ENCODE data around the gene TRAF3IP3. TPM values are rescaled to one million over a fixed set of nuclear protein-coding genes. Genes with fewer than 3 reads are reported as not detected.

TRAF3IP3 gene
- total RNA-seq, 6 donors from 2014 or later: 6.4 to 58.7 (median 10.8) TPM

- no peaks in the 10 kb centered on the region for H3K27me3 ChIP-seq
- no peaks in the 10 kb centered on the region for H3K36me3 ChIP-seq
- ATAC-seq (ENCODE audit: low FRiP score in 2 of 2): no peak
- TF ChIP-seq EP300 (IDR thresholded peaks at IDR 0.05) (no peak), POLR2A (IDR thresholded peaks at IDR 0.05) (no peak), POLR2AphosphoS5 (IDR thresholded peaks at IDR 0.05) (no peak), CTCF (IDR thresholded peaks at IDR 0.05) (no peak)
- 74 to 75% methylated on average over 3 of the region's 3 CpGs for WGBS, 2 donors
- H3K4me3 ChIP-seq: no peak overlapping the region
- H3K4me1 ChIP-seq: no peaks in the 10 kb centered on the region
- DNase-seq: no peak
- H3K27ac ChIP-seq: no peak overlapping the region
- H3K9me3 ChIP-seq: no peaks in the 10 kb centered on the region
Observed at GRCh38 chr1:209816923-209817322, 61.1 kb downstream of the TRAF3IP3 start.

- no peak overlapping the region for H3K27ac ChIP-seq
- H3K4me3 ChIP-seq: no peak overlapping the region
- DNase-seq (no peak), ATAC-seq (ENCODE audit: low FRiP score in 2 of 2) (no peak)
- TF ChIP-seq EP300 (IDR thresholded peaks at IDR 0.05) (no peak), POLR2A (IDR thresholded peaks at IDR 0.05) (no peak)
- H3K4me1 ChIP-seq: peaks cover 0 to 2% (median 0%) of the 10 kb centered on the region in 4 donors
- H3K36me3 ChIP-seq: no peaks in the 10 kb centered on the region
- H3K9me3 ChIP-seq: no peaks in the 10 kb centered on the region
- no peaks in the 10 kb centered on the region for H3K27me3 ChIP-seq
- WGBS, 2 donors: 93 to 100% methylated on average over 1 of the region's 1 CpG
Observed at GRCh38 chr1:209817691-209818090, 61.8 kb downstream of the TRAF3IP3 start.

GRCh38 chr1:209819058-209819457 lies 63.2 kb downstream of the TRAF3IP3 start:
- WGBS, 2 donors: 23 to 73% methylated on average over 1 of the region's 1 CpG
- no peak for ATAC-seq (ENCODE audit: low FRiP score in 2 of 2)
- DNase-seq: no peak

GRCh38 chr1:209820986-209821385 lies 65.1 kb downstream of the TRAF3IP3 start:
- H3K9me3 ChIP-seq: no peaks in the 10 kb centered on the region
- TF ChIP-seq POLR2A (IDR thresholded peaks at IDR 0.05) (no peak), POLR2AphosphoS5 (IDR thresholded peaks at IDR 0.05) (no peak), CTCF (IDR thresholded peaks at IDR 0.05) (no peak), EP300 (IDR thresholded peaks at IDR 0.05) (no peak)
- H3K27ac ChIP-seq: no peak overlapping the region
- WGBS, 2 donors: 62 to 66% methylated on average over 4 of the region's 4 CpGs
- H3K4me1 ChIP-seq: peaks cover 0 to 14% (median 5%) of the 10 kb centered on the region in 4 donors
- ATAC-seq (ENCODE audit: low FRiP score in 2 of 2): no peak
- no peak overlapping the region for H3K4me3 ChIP-seq
- DNase-seq: no peak
- H3K27me3 ChIP-seq: no peaks in the 10 kb centered on the region
- no peaks in the 10 kb centered on the region for H3K36me3 ChIP-seq

More at GRCh38 chr1:209819058-209819457, 63.2 kb downstream of the TRAF3IP3 start:
- H3K27me3 ChIP-seq: no peaks in the 10 kb centered on the region
- H3K4me3 ChIP-seq: no peak overlapping the region
- H3K27ac ChIP-seq: no peak overlapping the region
- no peak for TF ChIP-seq EP300 (IDR thresholded peaks at IDR 0.05)
- no peak for TF ChIP-seq POLR2AphosphoS5 (IDR thresholded peaks at IDR 0.05)
- peaks cover 0 to 14% (median 5%) of the 10 kb centered on the region in 4 donors for H3K4me1 ChIP-seq
- H3K36me3 ChIP-seq: no peaks in the 10 kb centered on the region
- no peaks in the 10 kb centered on the region for H3K9me3 ChIP-seq

GRCh38 chr1:209822706-209823105 lies 66.9 kb downstream of the TRAF3IP3 start:
- Histone ChIP-seq H3K4me1 (peaks cover 0 to 14% (median 9%) of the 10 kb centered on the region in 4 donors), H3K36me3 (no peaks in the 10 kb centered on the region), H3K27me3 (no peaks in the 10 kb centered on the region), H3K27ac (no peak overlapping the region), H3K9me3 (no peaks in the 10 kb centered on the region), H3K4me3 (no peak overlapping the region)
- no peak for ATAC-seq (ENCODE audit: low FRiP score in 2 of 2)
- DNase-seq: no peak
- TF ChIP-seq EP300 (IDR thresholded peaks at IDR 0.05): no peak
- TF ChIP-seq POLR2AphosphoS5 (IDR thresholded peaks at IDR 0.05): no peak
- no peak for TF ChIP-seq POLR2A (IDR thresholded peaks at IDR 0.05)
- TF ChIP-seq CTCF (IDR thresholded peaks at IDR 0.05): no peak
- 58 to 68% methylated on average over 7 of the region's 7 CpGs for WGBS, 2 donors

Data from upper lobe of left lung (tissue), 6 donors.